HTERT RPE-1 (cell line): Measurements from ENCODE around the gene SAA4.
"Not testable (repeated sequence)": the region's sequence is repeated elsewhere in the genome, so short reads cannot be mapped to it uniquely, and the experiment has no call there.

ENCODE experiments used
- in situ Hi-C: fragments of 300-500 bp; cut with MboI; formaldehyde crosslinking; loops from 4 replicates; pipeline ENCODE4 v1.14.3; 2020; ENCODE audit warnings: low sequenced_read_pairs

Gene SAA4

GRCh38 chr11:18191376-18191775 is 45.2 kb downstream of the SAA4 start:
- in situ Hi-C loops = no loop called here

GRCh38 chr11:18189476-18190245 is 46.9 kb downstream of the SAA4 start:
- in situ Hi-C loops = not testable (repeated sequence)

GRCh38 chr11:18188796-18189195 is 47.8 kb downstream of the SAA4 start:
- in situ Hi-C loops = no loop called here
